Right renal cortex interstitium (tissue), 3 donors: ENCODE measurements around the gene SYNDIG1. TPM values are rescaled to one million over a fixed set of nuclear protein-coding genes. Genes with fewer than 3 reads are reported as not detected.

ENCODE experiments used
- DNase-seq, 3 donors: peaks; one replicate each; pipeline ENCODE4 v3.0.0-alpha.2; 2013; ENCODE audit warnings: low read depth in 3 of 3, low spot score in 2 of 3
- polyA plus RNA-seq, 3 donors: library from polyadenylated mRNA; unstranded; fragments of 120-200 nt; gene quantifications; one replicate each; pipeline ENCODE4 v1.2.1, GENCODE V29; 2013; ENCODE audit not compliant: insufficient read length in 3 of 3

Gene SYNDIG1
- polyA plus RNA-seq, 3 donors = 5.8 to 8.6 (median 7.7) TPM

DNA sequence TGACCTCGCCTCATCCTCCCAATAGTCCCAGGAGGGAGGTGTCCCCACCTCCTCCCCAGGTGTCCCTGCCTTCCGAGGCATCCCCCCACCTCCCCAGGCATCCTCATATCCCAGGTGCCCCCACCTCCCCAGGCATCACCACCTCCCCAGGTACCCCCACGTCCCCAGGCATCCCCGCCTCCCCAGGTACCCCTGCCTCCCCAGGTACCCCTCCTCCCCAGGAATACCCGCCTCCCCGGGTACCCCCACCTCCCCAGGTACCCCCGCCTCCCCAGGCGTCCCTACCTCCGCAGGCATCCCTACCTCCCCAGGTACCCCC lies 198.9 kb downstream of the SYNDIG1 start:
- DNase-seq = no peak

DNA sequence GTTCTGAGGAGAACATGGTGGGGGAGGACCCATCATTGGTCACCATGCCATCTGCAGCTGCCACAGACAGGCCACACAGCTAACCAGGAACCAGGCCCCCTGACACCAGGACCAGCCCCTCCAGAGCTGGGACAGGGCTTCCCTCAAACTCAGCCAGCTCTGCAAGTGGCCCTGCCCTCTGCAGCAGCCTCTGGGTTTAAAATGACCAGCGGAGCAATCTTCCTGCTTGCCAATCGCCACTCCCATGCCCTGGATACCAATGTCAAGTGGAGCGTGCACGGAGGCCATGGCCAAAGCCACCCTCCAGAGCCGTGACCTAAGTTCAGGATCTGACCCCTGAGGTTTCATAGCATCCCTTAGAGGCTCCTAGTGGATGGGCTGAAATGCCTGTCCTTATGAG lies 199.4 kb downstream of the SYNDIG1 start:
- DNase-seq = no peak

DNA sequence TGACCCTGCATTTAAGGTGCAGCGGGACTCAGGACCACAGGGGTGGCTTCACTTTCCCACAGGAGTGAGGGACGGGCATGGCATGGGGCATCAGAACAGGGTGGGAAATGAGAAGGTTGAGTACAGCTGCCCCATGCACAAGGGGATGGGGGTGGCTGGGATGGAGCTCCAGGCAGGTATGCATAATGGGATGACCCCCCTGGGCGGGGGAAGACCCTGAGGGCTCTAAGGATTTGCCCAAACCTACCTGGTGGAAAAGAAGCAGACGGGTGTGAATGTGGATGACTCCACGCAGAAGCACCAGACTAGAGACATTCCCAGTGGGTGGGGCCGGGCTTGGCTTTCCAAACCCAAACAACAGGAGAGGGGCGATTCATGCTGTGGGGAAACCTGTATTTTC lies 200.3 kb downstream of the SYNDIG1 start:
- DNase-seq = no peak

DNA sequence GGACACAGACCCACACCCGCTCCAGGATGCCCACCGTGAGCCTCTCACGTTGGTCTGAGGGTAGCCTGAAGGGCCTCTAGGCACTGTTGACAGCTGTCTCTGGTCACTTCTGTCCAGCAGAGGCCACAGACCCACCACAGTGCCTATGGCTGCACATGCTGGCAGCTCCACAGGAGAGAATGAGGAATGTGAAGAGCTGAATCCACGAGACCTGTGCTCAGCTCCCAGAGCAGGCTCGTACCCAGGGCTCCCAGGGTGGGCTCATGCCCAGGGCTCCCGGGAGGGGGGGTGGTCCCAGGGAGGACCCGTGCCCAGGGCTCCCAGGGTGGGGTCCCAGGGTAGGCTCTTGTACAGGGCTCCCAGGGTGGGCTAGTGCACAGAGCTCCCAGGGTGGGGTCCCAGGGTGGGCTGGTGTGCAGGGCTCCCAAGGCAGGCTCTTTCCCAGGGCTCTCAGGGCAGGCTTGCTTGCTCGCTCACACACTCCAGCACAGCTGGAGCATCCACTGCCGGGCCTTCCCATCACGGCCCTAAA lies 201.0 kb downstream of the SYNDIG1 start:
- DNase-seq = no peak

DNA sequence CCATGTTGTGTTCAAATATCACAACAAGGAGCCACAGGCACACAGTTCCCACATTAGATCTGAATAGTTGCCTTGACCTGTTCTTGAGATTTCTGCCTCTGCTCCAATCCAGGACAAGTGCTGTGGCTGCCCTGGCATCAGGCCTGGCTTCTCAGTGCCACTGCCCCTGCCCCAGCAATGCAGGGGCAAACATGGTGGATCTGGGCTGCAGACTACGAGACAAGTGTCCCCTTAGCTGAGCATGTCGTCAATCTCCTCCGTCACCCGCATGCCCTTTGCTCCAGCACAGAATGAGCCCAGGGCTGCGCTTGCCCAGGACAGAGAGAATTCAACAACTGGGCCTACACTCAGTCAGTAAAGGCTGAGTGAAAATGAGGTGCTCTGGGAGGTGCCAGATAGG lies 201.6 kb downstream of the SYNDIG1 start:
- no peak for DNase-seq

DNA sequence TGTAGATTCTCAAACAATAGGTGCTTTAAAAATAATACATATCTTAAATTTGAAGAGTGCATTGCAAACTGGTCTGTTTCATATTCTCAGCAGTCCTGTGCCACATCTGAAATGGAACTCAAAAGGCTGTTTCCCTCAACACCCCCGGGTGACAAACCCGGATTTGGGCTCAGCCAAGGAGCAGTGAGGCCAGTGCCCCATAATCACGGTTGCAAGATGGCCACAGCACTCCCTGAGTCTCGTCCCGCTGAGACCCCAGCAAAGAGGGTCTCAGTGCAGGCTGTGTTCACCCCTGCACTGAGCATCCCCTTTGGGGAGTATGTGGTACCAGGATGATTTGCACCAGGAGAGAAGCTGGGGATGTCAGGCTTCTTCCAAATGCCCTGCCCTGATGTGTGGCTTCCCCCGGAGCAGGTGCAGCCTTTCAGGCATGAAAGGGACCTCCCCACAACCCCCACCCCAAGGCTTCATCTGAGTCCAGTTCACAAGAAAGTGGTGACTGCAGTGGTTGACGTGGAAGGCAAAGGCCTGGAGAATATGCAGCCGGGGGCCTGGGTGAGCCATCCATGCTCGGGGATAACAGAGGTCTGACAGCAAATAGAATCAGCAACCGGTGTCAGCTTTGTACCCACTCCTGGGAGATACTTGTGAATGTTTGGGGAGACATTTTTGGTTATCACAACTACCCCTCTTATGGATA lies 202.9 kb downstream of the SYNDIG1 start:
- no peak for DNase-seq

DNA sequence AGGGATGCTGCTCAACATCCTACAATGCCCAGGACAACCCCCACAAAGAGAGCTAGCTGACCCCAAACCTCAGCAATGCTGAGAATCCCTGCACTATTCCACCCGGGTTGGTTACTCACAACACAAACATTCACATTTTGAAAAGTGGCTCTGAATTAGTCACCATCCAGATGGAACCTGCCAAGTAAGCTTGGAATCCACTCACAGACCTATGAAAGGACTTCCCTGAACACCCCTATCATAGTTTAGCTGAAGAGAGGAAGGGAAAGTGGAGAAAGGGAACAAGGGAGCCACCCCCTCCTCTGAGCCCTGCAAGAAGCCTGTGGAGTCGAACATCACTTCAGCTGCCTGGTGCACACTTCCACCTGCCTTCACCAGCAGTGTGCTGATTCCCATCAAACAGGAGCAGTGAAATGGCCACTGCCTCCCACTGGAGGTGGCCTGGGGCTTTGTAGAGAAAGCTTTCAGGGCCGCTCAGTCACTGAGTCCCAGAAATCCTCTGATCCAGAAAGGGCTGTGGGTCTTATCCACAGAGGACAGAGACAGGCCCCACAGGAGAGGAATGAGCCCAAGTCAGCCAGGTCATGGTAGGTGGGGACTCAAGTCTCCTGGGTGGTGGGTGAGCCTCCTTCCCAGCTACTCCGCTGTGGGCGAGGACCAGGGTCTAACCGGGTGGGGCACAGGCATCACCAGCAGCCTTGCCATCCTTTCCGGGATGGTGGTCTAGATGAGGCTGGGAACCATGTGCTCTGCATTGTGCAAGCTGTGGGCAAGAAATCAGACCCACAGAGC lies 203.7 kb downstream of the SYNDIG1 start:
- no peak for DNase-seq

DNA sequence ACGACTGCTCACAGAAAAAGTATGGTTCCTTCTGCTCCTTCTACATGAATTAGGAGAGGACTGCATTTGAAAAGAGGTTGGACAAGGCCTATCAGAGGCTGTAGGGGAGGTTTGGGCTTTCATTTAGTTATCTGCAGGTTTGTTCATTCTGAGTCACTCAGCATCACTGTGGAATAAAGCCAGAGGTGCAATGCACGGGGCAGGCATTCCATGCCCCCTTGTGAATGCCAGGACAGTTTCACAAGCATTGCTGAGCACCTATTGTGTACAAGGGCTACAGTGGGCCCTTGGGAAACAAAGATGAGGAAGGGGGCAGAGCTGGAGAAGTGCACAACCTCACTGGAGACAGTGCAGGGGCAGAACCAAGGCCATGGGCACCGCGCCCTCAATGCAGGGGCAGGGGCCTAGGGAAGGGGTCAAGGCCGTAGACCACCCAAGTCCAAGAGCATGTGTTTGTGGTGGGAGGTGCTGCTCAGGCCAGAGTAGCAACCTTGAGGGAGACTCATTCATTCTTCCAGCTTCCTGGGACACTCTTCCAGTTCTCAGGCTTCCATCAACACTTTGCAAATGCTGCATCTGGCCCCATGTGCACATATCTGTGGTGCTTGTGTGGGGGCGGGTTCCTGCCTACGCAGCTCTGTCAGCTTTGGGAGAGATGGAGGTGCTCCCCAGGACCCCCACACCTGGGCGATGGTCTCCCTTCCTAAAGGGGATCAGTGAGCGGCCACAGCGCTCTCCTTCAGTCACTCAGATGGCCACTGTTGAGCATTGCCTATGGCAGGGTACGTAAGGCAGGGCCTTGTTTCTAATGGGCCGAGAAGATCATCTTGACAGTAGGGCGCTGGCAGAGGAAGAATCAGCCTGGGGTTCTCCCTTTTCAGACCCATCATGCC lies 204.5 kb downstream of the SYNDIG1 start:
- DNase-seq = no peak

DNA sequence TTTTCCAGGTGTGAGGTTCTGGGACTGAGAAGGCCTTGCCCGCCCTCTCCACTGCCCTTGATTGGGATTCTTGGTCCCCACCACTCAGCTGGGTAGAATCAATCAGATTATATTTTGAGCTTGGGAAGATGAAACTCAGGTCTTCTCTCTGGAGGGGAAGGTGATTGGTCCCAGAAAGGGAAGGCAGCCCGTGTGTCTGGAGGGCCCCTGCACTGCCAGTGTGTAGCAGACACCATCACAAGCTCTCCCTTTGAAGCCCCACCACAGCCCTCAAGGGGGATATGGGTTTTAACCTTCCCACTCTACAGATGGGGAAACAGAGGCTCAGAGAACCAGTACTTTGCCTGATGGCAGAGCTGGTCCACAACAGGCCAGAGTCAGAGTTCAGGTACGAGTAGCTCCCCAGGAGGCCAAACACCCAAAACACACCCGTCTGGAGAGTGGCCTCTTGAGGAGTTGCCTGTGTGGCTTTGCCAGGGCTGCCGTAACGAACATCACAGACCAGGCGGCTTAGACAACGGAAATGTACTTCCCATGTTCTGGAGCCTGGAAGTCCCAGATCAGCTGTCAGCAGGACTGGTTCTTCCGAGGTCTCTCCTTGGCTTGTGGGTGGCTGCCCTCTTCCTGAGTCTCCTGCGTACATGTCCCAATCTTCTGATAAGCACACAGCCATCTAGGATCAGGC lies 205.6 kb downstream of the SYNDIG1 start:
- DNase-seq = no peak

DNA sequence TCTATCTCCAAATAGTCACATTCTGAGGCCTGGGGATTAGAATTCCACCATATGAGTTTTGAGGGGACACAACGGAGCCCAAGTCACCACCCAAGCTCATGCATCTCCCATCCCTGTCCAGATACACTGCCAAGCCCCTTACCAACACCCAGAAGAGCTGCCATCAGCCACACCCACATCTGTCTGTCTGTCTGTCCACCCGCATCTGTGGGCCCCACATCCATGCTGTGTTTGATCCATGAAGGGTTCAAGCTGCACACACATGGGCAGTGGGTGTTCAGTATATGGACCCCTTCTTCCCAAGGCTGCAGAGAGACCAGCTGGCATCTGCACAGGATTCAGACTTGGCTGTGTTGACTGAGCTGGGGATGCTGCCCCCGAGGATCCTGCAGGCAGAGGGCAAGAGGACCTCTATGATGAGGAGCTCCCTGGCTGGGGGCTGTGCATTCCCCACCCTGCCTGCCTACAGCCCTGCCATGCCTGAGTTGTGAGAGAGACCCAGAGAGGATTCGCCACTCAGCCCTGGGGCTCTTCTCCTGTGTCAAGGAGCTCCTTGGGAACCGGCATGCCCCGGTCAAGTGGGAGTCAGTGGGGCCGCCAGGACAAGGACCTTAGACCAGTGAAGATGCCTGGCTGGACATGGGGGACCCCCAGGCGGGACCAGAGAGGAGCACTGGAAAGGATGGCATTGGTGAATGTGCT lies 206.4 kb downstream of the SYNDIG1 start:
- no peak for DNase-seq

DNA sequence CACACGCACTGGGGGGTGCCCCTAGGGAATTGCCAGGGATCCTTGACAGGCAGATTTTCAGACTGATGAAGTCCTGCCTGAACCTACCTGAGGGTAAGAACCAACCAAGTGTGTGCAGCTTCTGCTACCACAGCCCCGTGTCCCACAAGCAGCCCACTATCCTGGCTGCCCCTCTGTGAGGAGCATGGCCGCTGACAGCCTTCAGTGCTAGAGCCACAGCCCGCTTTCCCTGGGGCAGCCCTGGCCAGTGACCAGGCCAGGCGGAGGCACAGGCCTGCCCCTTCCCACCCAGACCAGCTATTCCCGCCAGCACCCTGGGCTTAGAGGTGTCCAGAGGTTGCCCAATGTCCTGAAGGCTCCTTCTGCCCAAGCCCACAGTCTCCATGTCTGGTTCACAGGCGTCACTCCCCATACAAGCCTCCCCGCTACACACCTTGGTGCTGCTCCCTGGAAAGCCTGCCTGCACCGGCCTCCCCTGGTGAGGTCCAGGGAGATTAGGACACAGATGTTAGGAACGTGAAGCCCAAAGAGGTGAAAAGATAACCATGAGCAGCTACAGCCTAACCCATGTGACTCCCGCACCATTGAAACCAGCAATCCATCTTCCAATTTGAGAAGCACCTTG lies 207.0 kb downstream of the SYNDIG1 start:
- no peak for DNase-seq

DNA sequence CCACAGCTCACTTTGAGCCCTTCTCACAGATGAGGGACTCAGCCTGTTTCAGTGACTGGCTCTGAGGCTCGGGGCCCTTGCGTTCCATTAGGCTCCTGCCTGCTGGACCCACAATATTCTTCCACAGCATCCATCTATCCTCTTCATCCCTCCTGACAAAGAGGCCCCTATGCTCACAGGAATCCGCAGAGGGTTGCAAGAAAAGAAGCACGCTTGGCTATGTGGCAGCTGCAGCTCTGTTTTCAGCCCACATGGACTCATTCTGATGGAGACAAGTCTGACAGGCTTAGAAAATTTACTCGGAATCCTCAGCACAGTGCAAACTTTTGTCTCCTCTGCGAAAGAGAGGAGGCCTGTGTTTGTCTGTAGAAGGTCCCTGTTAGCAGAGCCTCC lies 207.5 kb downstream of the SYNDIG1 start:
- DNase-seq = no peak

DNA sequence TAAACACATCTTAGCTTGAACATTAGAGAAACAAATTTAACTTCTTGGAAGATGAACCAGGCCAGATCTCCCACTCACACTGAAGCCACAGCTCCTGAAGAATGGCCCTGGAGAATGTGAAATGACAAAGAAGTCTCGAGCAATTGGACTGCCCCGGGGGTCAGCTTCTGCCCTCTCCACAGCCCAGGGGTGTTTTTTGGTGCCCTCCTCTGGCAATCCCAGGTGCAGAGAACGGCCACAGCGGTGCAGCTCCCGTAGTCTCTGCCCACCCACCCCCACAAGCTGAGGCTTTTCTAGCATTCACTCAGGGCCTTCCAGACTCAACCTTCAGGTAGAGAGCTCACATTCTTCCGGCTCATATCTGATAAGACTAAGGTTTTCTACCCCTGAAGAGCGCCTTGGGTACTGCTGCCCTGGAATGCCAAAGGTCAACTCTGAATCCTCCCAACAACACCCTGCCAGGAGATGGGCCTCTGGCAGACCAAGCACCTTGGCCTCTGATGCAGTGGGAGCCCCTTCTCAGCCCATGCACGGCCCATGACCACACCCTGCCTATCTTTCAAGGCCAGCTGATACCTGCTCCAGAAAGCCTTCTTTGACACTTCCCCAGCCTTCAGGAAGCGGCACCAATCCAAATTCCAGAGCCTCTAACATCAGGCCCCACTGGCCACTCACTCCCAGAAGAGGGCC lies 208.3 kb downstream of the SYNDIG1 start:
- DNase-seq = no peak

DNA sequence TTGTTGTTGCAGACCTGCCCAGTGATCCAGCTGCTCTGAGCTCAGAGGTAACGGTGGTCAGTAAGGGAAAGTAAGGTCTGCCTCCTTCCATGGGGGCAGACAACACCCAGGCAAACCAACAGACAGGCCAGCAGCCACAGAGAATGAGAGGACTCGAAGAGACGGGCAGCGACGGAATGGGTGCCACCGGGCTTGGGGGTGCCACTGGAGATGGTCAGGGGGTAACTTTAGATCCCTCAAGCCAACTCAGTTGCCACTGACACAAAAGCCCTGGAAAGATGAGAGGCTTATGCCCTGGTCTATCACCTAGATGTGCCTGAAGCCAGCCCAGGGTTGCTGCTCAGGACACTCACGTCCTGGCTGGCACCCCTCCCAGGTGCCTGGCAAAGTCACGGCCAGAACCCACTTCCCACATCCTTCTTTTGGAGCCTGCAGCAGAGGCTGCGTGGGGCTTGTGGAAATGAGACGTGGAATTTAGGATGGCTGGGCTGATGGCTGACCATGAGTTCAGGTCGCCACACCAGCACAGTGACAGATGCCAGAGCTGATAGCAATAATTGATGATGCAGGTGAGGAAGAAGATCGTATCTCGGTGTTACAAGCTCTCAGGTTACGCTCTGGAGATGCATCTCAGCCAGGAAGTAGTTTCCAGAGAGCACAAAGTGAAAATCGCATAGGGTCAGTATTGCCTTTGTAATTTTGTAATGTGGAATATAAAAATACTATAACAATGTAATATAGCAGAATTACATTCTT lies 209.1 kb downstream of the SYNDIG1 start:
- DNase-seq = no peak

DNA sequence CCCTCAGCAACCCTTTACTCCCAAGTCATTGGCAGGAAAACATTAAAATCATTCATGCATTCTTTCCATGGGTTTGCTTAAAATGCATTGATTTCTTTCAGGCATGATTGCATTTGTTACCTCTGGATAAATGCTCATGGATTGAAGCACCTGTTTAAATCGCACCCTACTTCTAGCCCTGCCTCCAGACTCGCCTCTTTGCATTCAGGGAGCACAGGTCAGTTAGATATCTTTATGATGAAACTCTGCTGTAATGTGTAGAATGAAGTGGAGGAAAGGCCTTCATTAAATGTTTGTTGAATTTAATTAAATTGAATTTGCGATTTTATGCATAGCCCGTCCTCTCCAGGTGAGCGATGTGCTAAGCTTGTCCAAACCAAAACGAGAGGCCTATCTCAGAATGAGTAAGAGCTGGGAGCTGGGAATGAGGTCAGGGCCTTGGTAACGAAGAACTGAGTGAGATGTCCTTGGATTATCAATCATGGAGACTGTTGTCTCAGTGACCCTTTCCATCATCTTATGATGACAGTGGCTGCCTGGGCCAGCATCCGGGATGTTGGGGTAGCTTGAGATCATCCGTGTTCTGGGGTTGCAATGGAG lies 210.1 kb downstream of the SYNDIG1 start:
- DNase-seq = no peak

DNA sequence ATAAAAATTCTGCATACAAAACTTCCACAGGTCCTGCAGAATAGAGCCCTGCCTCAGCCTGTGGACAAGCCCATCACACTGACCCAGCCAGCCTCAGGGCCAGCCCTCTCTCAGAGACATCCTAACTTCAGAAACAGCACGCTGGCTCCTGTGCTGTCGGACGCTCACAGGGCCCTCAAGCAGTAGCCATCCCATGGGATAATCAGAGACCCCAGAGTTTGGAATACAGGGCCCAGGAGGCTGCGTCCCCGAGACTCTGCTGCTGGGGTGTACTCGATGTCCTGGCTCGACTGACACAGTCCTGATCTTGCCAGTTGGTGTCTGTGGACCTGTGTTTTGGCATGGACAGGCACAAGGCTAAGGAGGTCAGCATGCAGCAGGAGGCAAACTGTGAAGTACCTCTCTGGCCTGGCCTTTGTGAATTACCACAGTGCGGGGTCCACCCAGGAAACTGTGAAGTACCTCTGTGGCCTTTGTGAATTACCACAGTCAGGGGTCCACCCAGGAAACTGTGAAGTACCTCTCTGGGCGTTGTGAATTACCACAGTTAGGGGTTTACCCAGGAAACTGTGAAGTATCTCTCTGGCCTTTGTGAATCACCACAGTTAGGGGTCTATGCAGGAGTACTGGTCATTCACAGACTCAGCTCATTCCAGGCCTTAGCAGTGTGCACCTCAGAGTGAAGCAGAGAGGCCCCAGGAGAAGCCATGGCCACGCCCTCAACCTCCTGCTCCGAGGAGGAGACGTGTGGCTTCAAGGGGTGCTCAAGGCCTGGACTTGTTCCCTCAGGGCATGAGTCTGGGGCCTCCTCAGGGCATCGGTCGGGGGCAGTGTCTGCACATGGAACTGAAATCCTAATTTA lies 212.4 kb downstream of the SYNDIG1 start:
- no peak for DNase-seq

DNA sequence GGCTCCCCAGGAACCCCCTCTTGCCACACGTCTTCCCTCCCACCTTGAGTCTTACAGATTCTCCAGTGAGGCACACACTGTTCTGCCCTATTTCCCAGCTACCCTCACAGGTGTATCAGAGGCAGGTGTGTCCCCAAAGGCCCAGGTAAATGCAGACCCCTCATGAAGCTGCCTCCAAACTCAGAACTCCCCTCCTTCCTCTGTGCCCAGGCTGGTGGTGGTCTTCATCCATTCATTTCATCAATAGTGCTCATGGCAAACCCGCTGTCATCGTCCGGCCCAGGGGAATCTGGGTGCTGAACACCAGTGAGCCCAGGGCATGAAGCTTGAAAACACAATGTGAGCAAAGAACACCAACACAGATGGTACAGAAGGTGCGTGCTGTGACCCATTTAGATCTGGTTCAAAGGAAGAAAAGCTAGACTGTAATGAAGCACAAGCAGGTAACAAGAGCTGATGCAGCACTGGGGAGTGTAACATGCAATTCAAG lies 213.1 kb downstream of the SYNDIG1 start:
- DNase-seq = no peak
